Sigmoid colon (tissue), 4 donors: ENCODE measurements around the gene F2.

Experiments used
- EP300 ChIP-seq, 4 donors: sonication (generic); formaldehyde crosslinking; IDR thresholded peaks; one replicate each; pipeline ENCODE4 v1.6.1; 2017; ENCODE audit warnings: antibody characterized with exemption in 4 of 4
- POLR2A ChIP-seq, 2 donors: fragments of 450-650 bp; IDR thresholded peaks; one replicate each; pipeline ENCODE4 v1.6.1; 2016; ENCODE audit warnings: antibody characterized with exemption in 2 of 2, mild to moderate bottlenecking in 2 of 2, moderate library complexity in 2 of 2
- POLR2AphosphoS5 ChIP-seq, 4 donors: sonication (generic); formaldehyde crosslinking; IDR thresholded peaks; one replicate each; pipeline ENCODE4 v1.6.1; 2017; ENCODE audit warnings: antibody characterized with exemption in 4 of 4
- TF ChIP-seq, protein P1 (sequence below), 4 experiments: fragments of 450-650 bp in 3 of 4; fragments of 200-600 bp in 1 of 4; IDR thresholded peaks; one replicate each; pipeline ENCODE4 v1.5.1; 2016 to 2019; ENCODE audit warnings: antibody characterized with exemption in 4 of 4, mild to moderate bottlenecking in 3 of 4, moderate library complexity in 2 of 4

DNA sequence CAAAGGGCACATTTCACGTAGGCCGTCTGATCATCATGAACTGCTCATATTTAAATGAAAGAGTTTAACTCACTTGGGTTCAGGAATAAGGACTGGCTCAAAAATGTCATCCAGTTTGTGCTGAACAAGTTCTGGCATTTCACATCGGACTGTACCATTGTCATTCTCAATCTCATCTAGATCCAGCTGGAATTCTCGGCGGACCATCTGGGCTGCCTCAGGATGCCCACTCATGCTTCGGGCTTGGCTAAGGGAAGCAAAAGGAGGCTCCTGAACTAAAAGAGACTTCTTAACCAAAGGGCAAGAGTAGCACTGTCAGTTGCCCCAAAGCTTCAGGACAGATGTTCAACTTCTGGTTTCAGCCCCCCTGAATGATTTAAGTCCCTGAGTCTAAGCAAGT is 40.2 kb downstream of the F2 start:
- TF ChIP-seq, protein P1, sequence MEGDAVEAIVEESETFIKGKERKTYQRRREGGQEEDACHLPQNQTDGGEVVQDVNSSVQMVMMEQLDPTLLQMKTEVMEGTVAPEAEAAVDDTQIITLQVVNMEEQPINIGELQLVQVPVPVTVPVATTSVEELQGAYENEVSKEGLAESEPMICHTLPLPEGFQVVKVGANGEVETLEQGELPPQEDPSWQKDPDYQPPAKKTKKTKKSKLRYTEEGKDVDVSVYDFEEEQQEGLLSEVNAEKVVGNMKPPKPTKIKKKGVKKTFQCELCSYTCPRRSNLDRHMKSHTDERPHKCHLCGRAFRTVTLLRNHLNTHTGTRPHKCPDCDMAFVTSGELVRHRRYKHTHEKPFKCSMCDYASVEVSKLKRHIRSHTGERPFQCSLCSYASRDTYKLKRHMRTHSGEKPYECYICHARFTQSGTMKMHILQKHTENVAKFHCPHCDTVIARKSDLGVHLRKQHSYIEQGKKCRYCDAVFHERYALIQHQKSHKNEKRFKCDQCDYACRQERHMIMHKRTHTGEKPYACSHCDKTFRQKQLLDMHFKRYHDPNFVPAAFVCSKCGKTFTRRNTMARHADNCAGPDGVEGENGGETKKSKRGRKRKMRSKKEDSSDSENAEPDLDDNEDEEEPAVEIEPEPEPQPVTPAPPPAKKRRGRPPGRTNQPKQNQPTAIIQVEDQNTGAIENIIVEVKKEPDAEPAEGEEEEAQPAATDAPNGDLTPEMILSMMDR (IDR thresholded peaks at IDR 0.05) = no peak
- TF ChIP-seq POLR2AphosphoS5 (IDR thresholded peaks at IDR 0.05) (no peak), EP300 (IDR thresholded peaks at IDR 0.05) (no peak), POLR2A (IDR thresholded peaks at IDR 0.05) (no peak)
